Upper lobe of right lung (tissue), 1 donor: ENCODE data around the gene TEKT5. TPM values are rescaled to one million over a fixed set of nuclear protein-coding genes. Genes with fewer than 3 reads are reported as not detected.
"Not testable (repeated sequence)": the region's sequence is repeated elsewhere in the genome, so short reads cannot be mapped to it uniquely, and the experiment has no call there.

Experiments used
- ATAC-seq: fragments of 200-7000 bp; cut with Tn5 transposase; one replicate; pipeline ENCODE4 v1.9.1; 2020; ENCODE audit warnings: mild to moderate bottlenecking, moderate library complexity
- DNase-seq: peaks from one replicate; pipeline ENCODE4 v3.0.0-alpha.2; 2020
- H3K27ac ChIP-seq: fragments of 200-600 bp; one replicate; pipeline ENCODE4 v1.8.0; 2022
- H3K27me3 ChIP-seq: fragments of 200-600 bp; one replicate; pipeline ENCODE4 v1.8.0; 2022; ENCODE audit warnings: mild to moderate bottlenecking
- H3K36me3 ChIP-seq: fragments of 200-600 bp; one replicate; pipeline ENCODE4 v1.8.0; 2022
- H3K4me1 ChIP-seq: fragments of 200-600 bp; one replicate; pipeline ENCODE4 v1.8.0; 2022
- H3K4me3 ChIP-seq: fragments of 200-600 bp; one replicate; pipeline ENCODE4 v1.8.0; 2022; ENCODE audit warnings: mild to moderate bottlenecking
- H3K9me3 ChIP-seq: fragments of 200-600 bp; one replicate; pipeline ENCODE4 v1.8.0; 2022
- CTCF ChIP-seq: fragments of 200-600 bp; IDR thresholded peaks from one replicate; pipeline ENCODE4 v1.8.0; 2022; ENCODE audit warnings: antibody characterized with exemption
- intact Hi-C: fragments of 100-400 bp; cut with DNase I; formaldehyde crosslinking; loops from one replicate; pipeline ENCODE4 v1.11.0; 2022
- total RNA-seq: library from RNA; stranded (reverse); fragmentation: NEBNext Ultra II Directional; extraction: Animal tissue kit (Norgen Biotek cat#: 25700); gene quantifications from one replicate; pipeline ENCODE4 v1.2.1, GENCODE V29; 2021
- donor health status: DM: no; HTN: yes; CAD: no; lungs with severe emphysema.

The TEKT5 gene
- total RNA-seq, 1 donor from 2014 or later: not detected

DNA sequence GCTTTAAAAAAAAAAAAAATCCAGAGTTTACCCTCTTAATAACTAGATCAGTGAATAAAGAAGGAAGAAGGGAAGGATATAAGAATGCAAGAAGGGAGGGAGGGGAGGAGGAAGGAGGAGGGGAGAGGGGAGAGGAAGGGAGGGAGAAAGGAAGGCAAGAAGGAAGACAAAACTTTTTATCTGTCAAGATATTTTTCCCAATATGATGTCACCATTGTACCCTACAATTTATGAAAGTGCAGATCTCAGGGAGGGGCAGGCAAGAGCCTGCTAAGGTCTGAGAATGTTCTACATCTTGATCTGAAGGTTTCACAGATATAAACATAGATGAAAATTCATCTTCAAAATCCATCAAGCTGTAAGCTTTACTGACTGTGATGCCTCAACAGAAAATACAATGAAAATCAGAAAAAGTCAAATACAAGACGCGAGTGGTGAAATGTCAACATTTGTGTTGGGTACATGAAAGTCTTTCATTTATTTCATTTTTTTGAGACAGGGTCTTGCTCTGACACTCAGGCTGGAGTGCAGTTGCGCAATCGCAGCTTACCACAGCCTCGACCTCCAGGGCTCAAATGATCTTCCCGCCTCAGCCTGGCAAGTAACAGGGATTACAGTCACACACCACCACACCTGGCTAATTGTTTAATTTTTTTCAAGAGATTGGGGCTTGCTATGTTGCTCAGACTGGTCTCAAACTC lies 57.2 kb downstream of the TEKT5 start:
- H3K27me3 ChIP-seq: no peaks in the 10 kb centered on the region
- ATAC-seq (no peak), DNase-seq (no peak)
- TF ChIP-seq CTCF: no peak
- intact Hi-C loops: no loop called here
- no peak overlapping the region for H3K4me3 ChIP-seq
- no peaks in the 10 kb centered on the region for H3K4me1 ChIP-seq
- H3K9me3 ChIP-seq: no peaks in the 10 kb centered on the region
- no peak overlapping the region for H3K27ac ChIP-seq
- H3K36me3 ChIP-seq: no peaks in the 10 kb centered on the region

- DNase-seq: no peak
- Histone ChIP-seq H3K27me3 (no peaks in the 10 kb centered on the region), H3K36me3 (no peaks in the 10 kb centered on the region), H3K4me1 (no peaks in the 10 kb centered on the region), H3K9me3 (no peaks in the 10 kb centered on the region), H3K4me3 (no peak overlapping the region), H3K27ac (no peak overlapping the region)
- TF ChIP-seq CTCF: no peak
- peak; percentile 55 for ATAC-seq
- intact Hi-C loops: no loop called here
Observed at GRCh38 chr16:10635365-10636021, 59.2 kb downstream of the TEKT5 start.

DNA sequence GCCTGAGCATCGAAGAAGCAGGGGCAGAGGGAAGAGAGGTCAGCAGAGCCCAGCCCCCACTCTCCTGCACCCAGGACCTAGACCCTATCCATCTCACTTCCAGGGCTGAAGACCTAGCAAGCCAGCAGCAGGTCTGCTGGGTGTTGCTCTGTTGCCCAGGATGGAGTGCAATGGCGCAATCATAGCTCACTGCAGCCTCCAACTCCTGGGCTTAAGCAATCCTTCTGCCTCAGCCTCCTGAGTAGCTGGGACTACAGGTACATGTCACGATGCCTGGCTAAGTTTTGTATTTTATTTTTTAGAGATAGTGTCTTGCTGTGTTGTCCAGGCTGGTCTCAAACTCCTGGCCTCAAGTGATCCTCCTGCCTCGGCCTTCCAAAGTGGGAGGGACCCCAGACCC lies 61.3 kb downstream of the TEKT5 start:
- DNase-seq, H3K4me3 ChIP-seq, H3K4me1 ChIP-seq, H3K9me3 ChIP-seq, ATAC-seq, intact Hi-C loops, H3K36me3 ChIP-seq, H3K27me3 ChIP-seq, H3K27ac ChIP-seq: not testable (repeated sequence)

GRCh38 chr16:10631886-10632285 lies 62.8 kb downstream of the TEKT5 start:
- intact Hi-C loops: no loop called here
- ATAC-seq: no peak
- no peaks in the 10 kb centered on the region for H3K36me3 ChIP-seq
- no peak overlapping the region for H3K27ac ChIP-seq
- no peaks in the 10 kb centered on the region for H3K4me1 ChIP-seq
- H3K27me3 ChIP-seq: no peaks in the 10 kb centered on the region
- DNase-seq: no peak
- TF ChIP-seq CTCF: no peak
- H3K4me3 ChIP-seq: no peak overlapping the region
- no peaks in the 10 kb centered on the region for H3K9me3 ChIP-seq

- Histone ChIP-seq H3K4me3 (no peak overlapping the region), H3K36me3 (no peaks in the 10 kb centered on the region), H3K9me3 (no peaks in the 10 kb centered on the region), H3K27me3 (no peaks in the 10 kb centered on the region), H3K4me1 (no peaks in the 10 kb centered on the region), H3K27ac (no peak overlapping the region)
- no peak for TF ChIP-seq CTCF
- intact Hi-C loops: no loop called here
- DNase-seq: no peak
- ATAC-seq: no peak
Observed at GRCh38 chr16:10629592-10629963, 65.2 kb downstream of the TEKT5 start.

DNA sequence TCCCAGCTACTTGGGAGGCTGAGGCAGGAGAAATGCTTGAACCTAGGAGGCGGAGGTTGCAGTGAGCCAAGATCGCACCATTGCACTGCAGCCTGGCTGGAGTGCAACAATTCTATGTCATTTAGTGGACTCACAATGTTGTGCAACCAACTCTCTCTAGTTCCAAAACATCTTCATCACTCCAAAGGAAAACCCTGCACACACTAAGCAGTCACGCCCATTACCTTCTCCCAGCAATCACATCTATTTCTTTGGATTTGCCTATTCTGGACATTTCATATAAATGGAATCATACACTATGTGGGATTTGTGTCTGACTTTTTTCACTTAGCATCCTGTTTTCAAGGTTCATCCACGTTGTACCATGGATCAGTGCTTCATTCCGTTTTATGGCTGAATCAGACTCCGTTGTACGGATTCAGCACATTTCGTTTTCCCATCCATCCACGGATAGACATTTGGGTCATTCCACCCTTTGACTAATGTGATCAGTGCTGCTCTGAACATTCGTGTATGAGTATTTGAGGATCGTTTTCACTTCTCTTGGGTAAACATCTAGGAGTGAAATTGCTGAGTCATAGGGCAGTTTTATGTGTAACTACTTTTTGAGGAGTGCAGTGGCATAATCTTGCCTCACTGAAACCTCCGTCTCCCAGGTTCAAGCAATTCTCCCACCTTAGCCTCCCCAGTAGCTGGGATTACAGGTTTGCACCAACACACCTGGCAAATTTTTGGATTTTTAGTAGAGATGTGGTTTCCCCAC lies 69.0 kb downstream of the TEKT5 start:
- ATAC-seq (peak; percentile 27), DNase-seq (no peak)
- Histone ChIP-seq H3K9me3 (no peaks in the 10 kb centered on the region), H3K36me3 (no peaks in the 10 kb centered on the region), H3K4me1 (no peaks in the 10 kb centered on the region), H3K27ac (no peak overlapping the region), H3K27me3 (no peaks in the 10 kb centered on the region), H3K4me3 (no peak overlapping the region)
- intact Hi-C loops: no loop called here
- TF ChIP-seq CTCF: no peak
